GM18870 (cell line): ENCODE results near the gene NCK2.

ENCODE experiments used
- ATAC-seq: cut with Tn5 transposase; IDR thresholded peaks from one replicate; pipeline ENCODE4 v1.9.1; 2021; ENCODE audit warnings: moderate library complexity; ENCODE audit not compliant: unreplicated experiment

The NCK2 gene

GRCh38 chr2:105866216-105867185, 121.8 kb downstream of the NCK2 start:
- no peak for ATAC-seq

GRCh38 chr2:105867587-105867986, 122.9 kb downstream of the NCK2 start:
- no peak for ATAC-seq

GRCh38 chr2:105868060-105868459, 123.3 kb downstream of the NCK2 start:
- ATAC-seq, result no peak

GRCh38 chr2:105869341-105869740, 124.6 kb downstream of the NCK2 start:
- ATAC-seq, result no peak

GRCh38 chr2:105870062-105870461, 125.3 kb downstream of the NCK2 start:
- no peak for ATAC-seq

GRCh38 chr2:105870858-105871257, 126.1 kb downstream of the NCK2 start:
- ATAC-seq, result no peak

GRCh38 chr2:105872142-105872728, 127.5 kb downstream of the NCK2 start:
- ATAC-seq, result no peak

- no peak for ATAC-seq
Measured at GRCh38 chr2:105872830-105873229, 128.1 kb downstream of the NCK2 start.

- no peak for ATAC-seq
Measured at GRCh38 chr2:105873281-105873680, 128.6 kb downstream of the NCK2 start.

- peak; percentile 66 for ATAC-seq
Measured at GRCh38 chr2:105873721-105874120, 129.0 kb downstream of the NCK2 start.

- ATAC-seq, result no peak
Measured at GRCh38 chr2:105874466-105874865, 129.8 kb downstream of the NCK2 start.

GRCh38 chr2:105875241-105875640, 130.5 kb downstream of the NCK2 start:
- no peak for ATAC-seq

GRCh38 chr2:105876191-105876590, 131.5 kb downstream of the NCK2 start:
- no peak for ATAC-seq

GRCh38 chr2:105877945-105878344, 133.2 kb downstream of the NCK2 start:
- no peak for ATAC-seq

- ATAC-seq, result no peak
Measured at GRCh38 chr2:105879106-105879802, 134.5 kb downstream of the NCK2 start.

- no peak for ATAC-seq
Measured at GRCh38 chr2:105879803-105880300, 135.1 kb downstream of the NCK2 start.

GRCh38 chr2:105880637-105881036, 135.9 kb downstream of the NCK2 start:
- ATAC-seq, result no peak

GRCh38 chr2:105881286-105882136, 136.8 kb downstream of the NCK2 start:
- ATAC-seq, result no peak

- ATAC-seq, result no peak
Measured at GRCh38 chr2:105882341-105882740, 137.6 kb downstream of the NCK2 start.

GRCh38 chr2:105882920-105883435, 138.3 kb downstream of the NCK2 start:
- ATAC-seq, result no peak
